Measurements from ENCODE around the gene HSD3B7. TPM values are rescaled to one million over a fixed set of nuclear protein-coding genes. Genes with fewer than 3 reads are reported as not detected.
"Not testable (repeated sequence)": the region's sequence is repeated elsewhere in the genome, so short reads cannot be mapped to it uniquely, and the experiment has no call there.

Gene HSD3B7
- total RNA-seq, 1 donor from 2014 or later: 30.6 TPM

DNA sequence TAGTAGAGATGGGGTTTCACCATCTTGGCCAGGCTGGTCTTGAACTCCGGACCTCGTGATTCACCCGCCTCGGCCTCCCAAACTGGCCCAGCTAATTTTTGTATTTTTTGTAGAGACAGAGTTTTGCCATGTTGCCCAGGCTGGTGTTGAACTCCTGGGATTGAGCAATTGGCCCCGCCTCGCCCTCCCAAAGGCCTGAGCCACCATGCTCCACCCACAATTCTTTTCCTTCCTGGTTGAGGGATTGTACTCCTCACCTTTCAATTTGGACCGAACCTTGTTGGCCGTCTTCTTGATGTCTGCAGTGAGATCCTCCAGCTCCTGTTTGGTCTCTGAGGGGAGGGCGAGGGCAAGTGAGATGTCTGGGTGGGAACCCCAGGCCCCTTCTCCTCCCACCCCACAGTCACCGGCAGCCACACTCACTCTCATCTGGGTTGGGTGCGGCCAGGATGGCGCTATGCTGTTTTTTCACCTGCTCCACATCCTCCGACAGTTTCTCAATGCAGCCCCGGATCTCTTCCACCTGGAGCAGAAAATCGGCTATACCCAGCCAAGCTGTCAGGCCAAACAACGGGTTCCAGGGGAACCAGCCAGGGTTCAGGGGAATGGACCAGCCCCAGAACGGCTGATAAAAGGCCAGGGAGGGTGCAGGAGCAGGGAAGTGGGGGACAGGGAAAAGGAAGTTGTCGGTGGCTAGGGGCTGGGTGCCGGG, 15.8 kb downstream of the HSD3B7 start:
- no peak for DNase-seq (ENCODE audit: low spot score)

DNA sequence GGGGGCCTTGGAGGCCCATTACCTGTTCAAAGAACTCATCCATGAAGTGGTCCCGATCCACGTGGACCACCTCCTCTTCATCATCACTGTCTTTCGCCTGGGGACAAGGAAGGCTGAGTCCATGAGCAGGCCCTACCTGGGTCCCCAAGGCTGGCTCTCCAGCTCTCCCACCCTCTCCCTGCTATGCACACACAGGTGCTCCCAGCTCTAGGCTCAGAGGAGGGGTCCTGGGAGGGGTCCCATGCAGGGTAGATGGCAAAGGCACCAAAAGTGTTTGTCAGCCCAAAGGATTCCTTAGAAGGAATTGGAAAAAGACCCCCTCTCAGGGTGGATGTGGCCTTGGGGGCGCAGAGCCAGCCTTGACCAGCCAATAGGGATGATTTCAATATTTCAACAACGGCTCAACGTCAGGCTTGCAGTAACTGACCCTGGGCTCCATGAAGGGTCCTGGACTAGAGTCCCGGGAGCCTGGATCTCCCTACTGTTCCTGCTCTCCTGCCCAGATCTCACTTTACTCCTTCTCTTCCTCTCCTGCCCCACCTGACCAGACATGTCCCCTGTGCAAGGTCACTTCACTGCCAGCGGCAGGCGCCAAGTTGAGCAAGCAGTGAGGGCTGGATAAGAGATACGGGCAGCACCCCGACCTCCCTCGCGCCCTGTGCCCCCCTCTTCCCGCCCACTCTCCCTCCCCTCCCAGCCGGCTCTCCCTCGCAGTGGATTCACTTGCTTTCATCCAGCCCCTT, 16.7 kb downstream of the HSD3B7 start:
- DNase-seq (ENCODE audit: low spot score): no peak

DNA sequence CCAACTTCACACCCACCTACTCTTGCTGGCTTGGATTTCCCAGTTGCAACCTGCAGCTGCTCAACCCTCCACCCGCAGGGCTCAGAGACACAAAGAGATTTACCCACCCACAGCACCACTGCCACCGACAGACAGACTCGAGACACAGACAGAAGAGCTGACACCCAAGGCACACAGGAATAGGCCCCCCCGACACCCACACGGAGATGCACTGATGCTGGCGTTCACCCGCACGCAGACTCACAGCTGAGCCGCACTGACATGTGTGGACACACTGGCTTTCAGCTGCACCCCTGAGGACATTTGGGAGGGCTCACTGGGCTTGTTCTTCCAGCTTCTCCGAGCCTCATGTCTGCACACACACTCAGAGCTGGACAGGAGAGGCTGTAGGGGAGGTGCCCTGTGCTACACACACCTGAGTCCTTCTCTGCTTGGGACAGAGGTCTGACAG, 17.3 kb downstream of the HSD3B7 start:
- no peak for DNase-seq (ENCODE audit: low spot score)

DNA sequence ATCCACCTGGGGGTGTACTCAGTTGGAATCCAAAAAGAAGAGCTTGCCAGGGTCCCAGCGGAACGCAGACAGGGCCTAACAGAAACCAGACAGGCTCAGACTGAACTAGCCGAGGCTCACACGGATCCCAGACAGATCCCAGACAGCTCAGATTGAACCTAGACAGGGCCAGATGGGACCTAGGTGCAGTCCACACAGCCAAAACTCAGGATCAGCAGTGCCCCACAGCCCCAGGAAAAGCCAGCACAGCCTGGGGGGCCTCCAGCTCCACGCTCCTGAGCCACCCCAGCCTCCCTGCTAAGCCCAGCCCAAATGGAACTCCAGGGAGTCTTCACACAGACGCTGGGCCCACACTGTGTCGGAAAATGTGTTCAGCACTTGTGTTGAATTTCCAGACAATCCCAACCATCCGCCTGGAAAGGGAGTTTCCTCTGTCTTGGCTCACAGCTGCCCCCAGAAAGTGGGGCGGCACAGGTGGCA, 17.9 kb downstream of the HSD3B7 start:
- no peak for DNase-seq (ENCODE audit: low spot score)

DNA sequence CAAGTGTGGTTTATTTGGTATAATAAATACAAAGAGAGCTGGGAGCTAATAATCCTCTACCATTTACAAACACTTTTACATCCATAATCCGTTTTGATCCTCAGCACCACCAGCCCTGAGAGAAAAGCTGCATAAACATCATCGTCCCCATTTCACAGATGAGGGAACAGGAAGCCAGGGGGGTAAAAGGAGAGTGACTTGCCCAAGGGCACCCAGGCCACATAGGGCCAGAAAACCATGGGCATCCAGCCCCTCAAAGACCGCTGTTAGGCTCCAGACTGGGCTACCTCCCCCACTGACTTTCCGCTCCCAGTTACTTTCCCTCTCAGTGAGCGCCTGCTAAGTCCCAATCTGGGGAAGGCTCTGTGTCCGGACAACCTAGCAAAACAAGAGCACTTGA, 18.7 kb downstream of the HSD3B7 start:
- no peak for DNase-seq (ENCODE audit: low spot score)

DNA sequence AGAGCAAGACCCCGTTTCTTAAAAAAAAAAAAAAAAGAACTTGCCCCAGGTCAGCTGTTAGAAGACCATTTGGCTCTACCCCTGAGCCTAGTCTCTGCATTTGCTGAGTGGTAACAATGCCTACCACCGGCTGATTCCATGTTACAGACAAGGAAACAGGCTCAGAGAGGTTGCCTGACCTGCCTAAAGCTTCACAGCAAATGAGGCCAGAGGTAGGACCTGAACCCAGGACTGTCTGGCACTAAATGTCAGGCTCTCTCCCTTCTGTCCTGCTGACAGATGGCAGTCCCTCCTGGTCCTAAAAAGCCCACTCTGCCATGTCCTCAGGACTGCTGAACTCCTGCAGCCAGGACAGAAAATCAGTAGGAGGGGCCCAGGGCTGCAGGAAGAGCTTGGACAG, 19.7 kb downstream of the HSD3B7 start:
- no peak for DNase-seq (ENCODE audit: low spot score)

DNA sequence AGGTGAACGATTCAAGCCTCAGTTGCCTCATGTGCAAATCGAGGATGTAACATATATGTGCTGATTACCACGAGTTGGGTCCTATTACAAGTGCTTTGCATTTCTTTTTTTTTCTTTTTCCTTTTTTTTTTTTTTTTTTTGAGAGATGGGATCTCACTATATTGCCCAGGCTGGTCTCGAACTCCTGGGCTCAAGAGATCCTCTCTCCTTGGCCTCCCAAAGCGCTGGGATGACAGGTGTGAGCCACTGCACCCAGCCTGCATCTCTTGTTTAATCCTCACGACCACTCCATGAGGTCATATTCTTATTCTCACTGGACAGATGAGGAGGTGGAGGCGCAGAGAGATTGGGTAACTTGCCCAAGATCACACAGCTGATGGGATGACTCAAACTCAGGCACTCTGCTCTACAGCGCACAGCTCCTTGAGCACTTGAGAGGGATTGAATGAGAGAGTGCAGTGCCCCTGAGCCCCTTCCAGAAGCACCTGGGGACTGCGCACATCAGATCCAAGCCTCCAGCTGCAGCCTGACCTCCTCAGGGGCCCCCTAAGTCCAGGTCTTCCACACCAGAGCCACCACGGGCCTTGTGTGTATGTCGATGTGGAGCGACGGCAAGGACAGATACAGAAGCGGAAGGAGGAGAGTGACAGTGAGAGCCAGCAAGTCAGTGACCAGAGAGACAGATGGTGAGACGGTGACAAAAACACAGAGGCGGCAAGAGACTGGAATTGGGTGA, 20.5 kb downstream of the HSD3B7 start:
- DNase-seq (ENCODE audit: low spot score): no peak

DNA sequence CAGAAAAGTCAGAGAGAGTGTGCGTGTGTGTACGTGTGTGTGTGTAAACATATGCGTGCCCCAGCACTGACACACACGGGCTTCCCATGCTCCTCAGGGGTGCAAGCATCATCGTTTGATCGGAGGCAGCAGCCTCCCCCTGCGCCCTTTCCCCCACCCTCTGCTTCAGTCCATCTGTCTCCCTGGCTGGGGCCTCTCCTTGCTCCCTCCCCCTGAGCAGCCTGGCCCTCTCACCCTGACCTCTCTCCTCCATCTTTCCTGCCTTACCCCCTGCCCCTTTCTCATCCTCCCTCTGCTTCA, 21.0 kb downstream of the HSD3B7 start:
- DNase-seq (ENCODE audit: low spot score): no peak

DNA sequence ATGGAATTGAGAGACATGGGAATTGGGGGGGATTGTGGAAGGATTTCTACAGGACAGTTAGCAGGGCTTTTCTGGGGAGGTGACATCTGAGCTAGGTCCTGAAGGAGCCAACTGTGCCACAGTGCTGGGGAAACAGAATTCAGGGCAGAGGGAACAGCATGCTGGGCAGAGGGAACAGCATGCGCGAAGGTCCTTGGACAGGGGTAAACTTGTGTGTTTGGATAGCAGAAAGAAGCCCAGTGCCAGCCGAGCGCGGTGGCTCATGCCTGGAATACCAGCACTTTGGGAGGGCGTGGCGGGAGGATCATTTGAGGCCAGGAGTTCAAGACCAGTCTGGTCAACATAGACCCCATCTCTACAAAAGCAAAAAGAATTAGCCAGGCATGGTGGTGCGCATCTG, 21.6 kb downstream of the HSD3B7 start:
- DNase-seq (ENCODE audit: low spot score): no peak

DNA sequence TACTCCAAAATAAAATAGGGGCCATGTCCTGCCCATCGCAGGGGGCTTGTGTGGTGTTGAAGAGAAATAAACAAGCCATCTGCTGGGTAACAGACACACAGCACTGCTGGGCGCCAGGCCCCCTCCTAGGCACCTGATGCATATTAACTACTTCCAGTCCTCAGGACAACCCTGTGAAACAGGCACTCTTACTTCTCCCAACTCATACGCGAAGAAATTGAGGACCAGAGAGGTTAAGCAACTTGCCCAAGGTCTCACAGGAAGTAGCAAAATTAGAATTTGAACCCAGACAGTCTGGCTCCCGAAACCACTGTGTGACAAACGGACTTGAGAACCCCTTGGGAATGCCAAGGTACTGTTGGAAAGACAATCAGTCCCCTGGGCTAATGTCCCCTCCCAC, 22.7 kb downstream of the HSD3B7 start:
- no peak for DNase-seq (ENCODE audit: low spot score)

DNA sequence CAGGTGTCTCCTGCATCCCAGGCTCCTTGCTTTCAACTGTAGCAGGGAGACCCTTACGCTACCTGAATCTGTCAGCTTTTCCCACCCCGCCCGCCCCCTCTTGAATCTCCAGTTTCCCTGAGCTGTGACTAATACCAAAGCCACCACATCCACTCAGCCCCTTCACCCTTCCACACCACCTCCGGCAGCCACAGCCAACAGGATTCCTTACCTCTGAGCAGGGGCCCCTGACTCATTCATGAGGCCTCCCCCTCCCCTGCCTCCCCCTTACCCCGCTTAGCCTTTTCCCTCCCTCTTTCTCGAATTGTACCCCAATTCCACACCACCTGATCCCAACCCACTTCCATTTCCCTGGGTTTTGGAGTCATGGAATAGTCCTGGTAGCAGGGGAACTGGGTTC, 23.1 kb downstream of the HSD3B7 start:
- DNase-seq (ENCODE audit: low spot score): no peak

DNA sequence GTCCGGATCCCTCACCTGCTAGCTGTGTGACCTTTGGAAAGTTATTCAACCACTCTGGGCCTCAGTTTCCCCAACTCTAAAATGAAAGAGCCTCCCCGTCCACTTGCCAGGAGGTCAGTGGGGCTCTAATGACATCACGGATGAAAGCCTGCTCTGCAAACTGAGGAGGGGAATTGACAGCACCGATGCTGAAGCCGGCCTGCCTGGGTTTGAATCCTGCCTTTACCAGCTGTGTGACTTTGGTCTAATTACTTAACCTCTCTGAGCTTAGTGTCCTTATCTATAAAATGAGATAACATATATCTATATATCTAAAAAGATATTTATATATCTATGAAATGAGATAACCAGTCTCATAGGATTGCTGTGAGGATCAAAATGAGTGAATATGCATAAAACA, 23.5 kb downstream of the HSD3B7 start:
- no peak for DNase-seq (ENCODE audit: low spot score)

DNA sequence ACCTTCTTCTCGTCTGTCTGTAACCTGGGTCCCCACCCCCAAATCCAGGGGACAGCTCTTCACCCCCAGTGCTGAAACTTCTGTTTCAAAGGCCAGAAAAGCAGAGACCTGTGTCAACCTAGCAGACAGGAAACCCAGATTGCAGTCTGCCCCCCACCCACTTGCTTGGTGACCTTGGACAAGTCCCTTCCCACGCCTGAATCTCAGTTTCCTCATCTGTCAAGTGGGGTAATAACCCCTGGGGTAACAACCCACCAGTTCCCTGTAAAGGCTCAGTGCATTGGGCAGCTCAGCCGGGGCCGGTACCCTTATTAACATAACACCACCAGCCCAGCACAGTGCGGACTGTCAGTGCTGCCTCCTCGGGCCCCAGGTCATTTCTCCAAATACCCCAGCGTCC, 24.1 kb downstream of the HSD3B7 start:
- DNase-seq (ENCODE audit: low spot score): no peak

DNA sequence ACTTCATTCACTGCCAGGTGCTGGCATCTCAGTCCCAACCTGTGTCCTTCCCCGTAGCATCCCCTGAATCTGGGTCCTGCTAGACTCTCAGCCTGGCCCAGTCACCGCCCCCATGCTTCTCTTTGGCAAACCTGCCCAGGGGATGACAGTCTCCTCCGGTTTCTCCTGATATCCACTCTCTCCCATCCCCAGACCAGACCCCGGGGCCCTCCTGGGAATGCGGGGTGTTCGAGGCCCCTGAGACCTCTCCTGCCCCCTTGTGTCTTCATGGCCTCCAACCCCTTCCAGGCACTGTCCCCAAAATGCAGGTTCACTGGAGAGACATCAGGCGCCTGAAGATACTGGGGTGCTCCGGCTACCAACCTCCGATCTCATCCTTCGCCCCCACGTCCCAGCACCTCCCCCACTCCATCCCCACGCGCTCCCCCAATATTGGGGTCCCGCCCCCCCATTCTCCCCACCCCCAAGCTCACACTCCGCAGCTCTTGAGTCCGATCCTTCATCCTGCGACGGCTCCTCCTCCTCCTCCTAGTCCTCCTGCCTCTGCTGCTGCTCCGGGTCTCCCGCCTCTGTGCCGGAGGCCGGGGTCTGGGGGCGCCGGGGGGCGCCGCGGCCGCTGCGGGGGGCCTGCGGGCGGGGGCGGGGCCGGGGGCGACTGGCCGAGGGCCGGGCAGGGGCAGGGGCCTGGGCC, 25.0 kb downstream of the HSD3B7 start:
- DNase-seq (ENCODE audit: low spot score): no peak

DNA sequence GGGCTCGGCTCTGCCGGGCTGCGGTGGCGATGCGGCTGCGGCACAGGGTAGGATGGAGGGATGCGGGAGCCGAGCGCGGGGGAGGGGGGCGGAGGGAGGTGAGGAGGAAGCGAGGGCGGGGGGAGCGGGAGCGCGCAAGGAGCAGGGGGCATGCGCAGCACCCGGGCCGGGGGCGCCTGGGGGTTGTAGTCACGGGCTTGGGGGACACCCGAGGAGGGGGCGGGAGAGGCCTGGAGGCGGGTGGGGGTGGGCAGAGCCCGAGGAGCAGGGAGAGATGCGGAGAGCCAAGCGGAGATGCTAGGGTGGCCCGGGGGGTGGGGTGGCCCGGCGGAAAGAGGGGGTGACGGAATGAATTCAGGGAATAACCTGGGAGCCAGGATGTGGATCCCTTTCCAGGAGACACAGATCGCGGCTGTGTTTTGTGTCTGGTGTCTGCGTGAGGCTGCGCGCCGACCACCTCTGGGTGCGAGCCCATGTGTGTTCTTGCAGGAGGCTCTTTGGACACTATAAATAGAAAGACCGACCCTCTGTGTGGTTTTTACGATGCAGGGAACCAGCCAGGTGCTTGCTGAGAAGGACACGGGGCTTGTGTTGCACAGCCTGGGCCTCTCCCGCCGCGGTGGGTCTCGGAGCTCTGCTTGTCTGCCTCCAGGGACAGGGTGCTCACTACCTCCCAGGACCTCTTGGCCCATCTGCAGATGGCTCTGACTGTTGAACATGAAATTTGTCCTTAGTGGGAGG, 25.7 kb downstream of the HSD3B7 start, which contains the start of gene STX1B:
TSS of gene STX1B (minus strand) at position 54 of the 741 bp plus-strand sequence. CDS start 242 bp downstream, outside the sequence.
- no peak for DNase-seq (ENCODE audit: low spot score)

DNA sequence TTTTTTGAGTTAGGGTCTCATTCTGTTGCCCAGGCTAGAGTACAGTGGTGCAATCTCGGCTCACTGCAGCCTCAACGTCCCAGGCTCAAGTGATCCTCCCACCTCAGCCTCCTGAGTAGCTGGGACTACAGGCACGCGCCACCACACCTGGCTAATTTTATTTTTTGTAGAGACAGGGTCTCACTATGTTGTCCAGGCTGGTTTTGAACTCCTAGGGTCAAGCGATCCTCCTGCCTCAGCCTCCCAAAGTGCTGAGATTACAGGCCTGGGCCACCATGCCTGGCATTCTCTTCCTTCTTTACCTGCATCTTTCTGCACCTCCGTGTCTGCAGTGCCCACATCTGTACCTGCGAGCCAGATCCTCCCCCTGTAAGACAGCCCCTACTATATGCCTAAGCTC, 26.8 kb downstream of the HSD3B7 start:
- DNase-seq (ENCODE audit: low spot score): not testable (repeated sequence)

DNA sequence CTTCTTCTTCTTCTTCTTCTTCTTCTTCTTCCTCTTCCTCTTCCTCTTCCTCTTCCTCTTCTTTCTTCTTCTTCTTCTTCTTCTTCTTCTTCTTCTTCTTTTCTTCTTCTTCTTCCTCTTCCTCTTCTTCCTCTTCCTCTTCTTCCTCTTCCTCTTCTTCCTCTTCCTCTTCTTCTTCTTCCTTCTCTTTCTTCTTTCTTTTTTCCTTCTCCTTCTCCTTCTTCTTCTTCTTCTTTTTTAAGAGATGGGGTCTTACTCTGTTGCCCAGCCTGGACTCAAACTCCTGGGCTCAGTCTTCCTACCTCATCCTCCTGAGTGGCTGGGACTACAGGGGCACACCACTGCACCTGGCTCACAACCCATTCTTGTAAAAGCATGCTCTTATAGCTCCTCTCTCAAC, 28.3 kb downstream of the HSD3B7 start:
- not testable (repeated sequence) for DNase-seq (ENCODE audit: low spot score)

DNA sequence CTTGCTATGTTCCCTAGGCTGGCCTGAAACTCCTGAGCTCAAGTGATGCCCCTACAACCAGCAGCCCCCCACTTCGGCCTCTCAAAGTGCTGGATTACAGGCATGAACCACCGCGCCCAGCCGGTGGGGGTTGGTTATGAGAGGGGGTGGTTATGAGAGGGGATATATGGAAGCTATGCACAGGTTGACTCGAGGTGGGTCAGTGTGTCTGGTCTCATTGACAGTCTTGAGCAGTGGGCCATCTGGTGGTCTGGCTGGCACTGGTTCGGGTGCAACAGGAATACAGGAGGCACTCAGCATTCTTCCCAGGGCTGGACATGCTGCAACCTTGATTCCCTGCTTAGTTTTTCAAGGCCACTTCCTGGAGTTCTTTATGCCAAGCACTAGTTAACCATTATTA, 31.0 kb downstream of the HSD3B7 start:
- no peak for DNase-seq (ENCODE audit: low spot score)

DNA sequence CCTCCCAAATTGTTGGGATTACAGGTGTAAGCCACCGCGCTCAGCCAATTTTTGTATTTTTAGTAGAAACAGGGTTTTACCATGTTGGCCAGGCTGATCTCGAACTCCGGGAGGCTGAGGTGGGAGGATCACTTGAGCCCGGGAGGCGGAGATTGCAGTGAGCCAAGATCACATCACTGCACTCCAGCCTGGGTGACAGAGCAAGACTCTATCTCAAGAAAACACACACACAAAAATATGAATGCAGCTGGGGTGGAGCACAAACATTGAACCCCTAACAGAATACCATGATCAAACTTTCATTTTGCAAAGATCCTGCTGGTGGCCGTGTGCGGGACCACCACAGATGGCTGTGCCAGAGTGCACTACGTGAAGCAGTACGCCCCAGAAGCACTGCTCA, 32.7 kb downstream of the HSD3B7 start:
- not testable (repeated sequence) for DNase-seq (ENCODE audit: low spot score)

DNA sequence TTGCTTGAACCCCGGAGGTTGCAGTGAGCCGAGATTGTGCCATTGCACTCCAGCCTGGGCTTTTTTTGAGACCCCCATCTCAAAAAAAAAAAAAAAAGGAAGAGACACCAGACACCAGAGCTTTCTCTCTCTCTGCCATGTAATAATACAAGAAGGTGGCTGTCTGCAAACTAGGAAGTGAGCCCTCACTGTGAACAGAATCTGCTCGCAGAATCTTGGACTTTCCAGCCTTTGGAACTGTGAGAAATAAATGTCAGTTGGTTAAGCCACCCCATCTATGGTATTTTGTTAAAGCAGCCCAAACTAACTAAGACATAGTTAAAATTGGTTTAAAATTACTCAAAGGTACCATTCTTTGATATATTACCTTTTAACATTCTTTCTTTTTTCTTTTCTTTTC, 35.5 kb downstream of the HSD3B7 start:
- no peak for DNase-seq (ENCODE audit: low spot score)

DNA sequence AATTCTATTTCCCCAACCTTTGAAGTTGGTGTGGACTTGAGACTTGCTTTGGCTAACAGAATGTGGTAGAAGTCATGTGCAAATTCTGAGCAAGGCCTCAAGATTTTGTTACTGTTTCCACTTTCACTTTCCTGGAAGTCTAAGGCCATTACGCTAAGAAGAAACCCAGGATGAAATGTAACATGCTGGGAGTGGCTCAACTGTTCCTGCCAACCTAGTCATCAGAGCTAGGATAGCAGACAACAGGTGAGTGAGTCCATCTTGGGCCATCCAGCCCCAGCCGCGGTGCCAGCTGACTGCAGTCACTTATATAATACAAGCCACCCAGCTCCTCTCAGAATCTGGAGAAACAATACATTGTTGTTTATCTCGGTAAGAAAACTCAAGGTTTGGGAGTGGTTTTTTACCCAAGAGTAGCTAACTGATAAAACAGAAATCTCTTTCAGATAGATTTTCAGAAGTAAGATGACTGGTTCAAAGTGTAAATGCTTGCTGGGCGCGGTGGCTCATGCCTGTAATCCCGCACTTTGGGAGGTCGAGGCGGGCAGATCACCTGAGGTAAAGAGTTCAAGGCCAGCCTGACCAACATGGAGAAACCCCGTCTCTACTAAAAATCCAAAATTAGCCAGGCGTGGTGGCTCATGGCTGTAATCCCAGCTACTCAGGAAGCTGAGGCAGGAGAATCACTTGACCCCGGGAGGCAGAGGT, 37.7 kb downstream of the HSD3B7 start:
- no peak for DNase-seq (ENCODE audit: low spot score)

Measured in mucosa of gallbladder (tissue), 1 donor.